Measurements from ENCODE around the gene KHSRP.

- TF ChIP-seq MLLT1 (IDR thresholded peaks at IDR 0.05) (peak; percentile 99; the same call in 1 of the 2 replicates), HDGF (IDR thresholded peaks at IDR 0.05) (peak; percentile 91), RFX5 (IDR thresholded peaks at IDR 0.05; ENCODE audit: low read depth, low read length) (no peak; the same call in 1 of the 2 replicates), SMARCA5 (IDR thresholded peaks at IDR 0.05) (no peak), POLR2AphosphoS5 (IDR thresholded peaks at IDR 0.05; ENCODE audit: low read length) (0 out of 2 replicates have a peak, but pooled peaks have one; percentile 53), MAX (IDR thresholded peaks at IDR 0.05; ENCODE audit: low read depth, low read length) (peak; percentile 82), USF2 (IDR thresholded peaks at IDR 0.05; ENCODE audit: borderline replicate concordance, low read depth, low read length) (peak; percentile 85), ZBTB40 (IDR thresholded peaks at IDR 0.05; ENCODE audit: borderline replicate concordance) (peak; percentile 71; the same call in 1 of the 2 replicates), IKZF1 (conservative IDR thresholded peaks at IDR 0.05) (peak; percentile 72), TAF1 (IDR thresholded peaks at IDR 0.05; ENCODE audit: borderline replicate concordance, low read depth, low read length) (peak; percentile 30; the same call in 1 of the 2 replicates), MYC (IDR thresholded peaks at IDR 0.05; ENCODE audit: insufficient read depth, insufficient read length, insufficient replicate concordance, low read length, severe bottlenecking) (no peak)
These were observed 524 bp upstream of the KHSRP start for GRCh38 chr19:6424939-6425731.

Measured in GM12878 (cell line).